Stimulated activated CD4-positive, alpha-beta T cell treated with anti-CD3 and anti-CD28 coated beads, Interleukin-2, amount 100 ng/mL, for 48 hours (primary cell): ENCODE results near the gene PSD4.
A peak's percentile ranks its signal among the peaks of the same experiment; 100 is the strongest.

Experiments used
- DNase-seq, 2 donors: peaks; one replicate each; pipeline ENCODE4 v3.0.0-alpha.2; 2020

Gene PSD4

DNA sequence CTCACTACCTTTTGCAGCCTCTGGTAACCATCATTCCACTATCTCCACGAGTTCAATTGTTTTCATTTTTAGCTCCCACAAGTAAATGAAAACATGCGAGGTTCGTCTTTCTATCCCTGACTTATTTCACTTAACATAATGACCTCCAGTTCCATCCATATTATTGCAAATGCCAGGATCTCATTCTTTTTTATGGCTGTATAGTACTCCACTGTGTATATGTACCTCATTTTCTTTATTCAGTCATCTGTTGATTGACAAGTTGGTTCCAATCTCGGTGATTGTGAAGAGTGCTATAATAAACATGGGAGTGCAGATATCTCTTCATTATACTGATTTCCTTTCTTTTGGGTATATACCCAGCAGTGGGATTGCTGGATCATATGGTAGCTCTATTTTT is 29.5 kb upstream of the PSD4 start:
- no peak for DNase-seq

DNA sequence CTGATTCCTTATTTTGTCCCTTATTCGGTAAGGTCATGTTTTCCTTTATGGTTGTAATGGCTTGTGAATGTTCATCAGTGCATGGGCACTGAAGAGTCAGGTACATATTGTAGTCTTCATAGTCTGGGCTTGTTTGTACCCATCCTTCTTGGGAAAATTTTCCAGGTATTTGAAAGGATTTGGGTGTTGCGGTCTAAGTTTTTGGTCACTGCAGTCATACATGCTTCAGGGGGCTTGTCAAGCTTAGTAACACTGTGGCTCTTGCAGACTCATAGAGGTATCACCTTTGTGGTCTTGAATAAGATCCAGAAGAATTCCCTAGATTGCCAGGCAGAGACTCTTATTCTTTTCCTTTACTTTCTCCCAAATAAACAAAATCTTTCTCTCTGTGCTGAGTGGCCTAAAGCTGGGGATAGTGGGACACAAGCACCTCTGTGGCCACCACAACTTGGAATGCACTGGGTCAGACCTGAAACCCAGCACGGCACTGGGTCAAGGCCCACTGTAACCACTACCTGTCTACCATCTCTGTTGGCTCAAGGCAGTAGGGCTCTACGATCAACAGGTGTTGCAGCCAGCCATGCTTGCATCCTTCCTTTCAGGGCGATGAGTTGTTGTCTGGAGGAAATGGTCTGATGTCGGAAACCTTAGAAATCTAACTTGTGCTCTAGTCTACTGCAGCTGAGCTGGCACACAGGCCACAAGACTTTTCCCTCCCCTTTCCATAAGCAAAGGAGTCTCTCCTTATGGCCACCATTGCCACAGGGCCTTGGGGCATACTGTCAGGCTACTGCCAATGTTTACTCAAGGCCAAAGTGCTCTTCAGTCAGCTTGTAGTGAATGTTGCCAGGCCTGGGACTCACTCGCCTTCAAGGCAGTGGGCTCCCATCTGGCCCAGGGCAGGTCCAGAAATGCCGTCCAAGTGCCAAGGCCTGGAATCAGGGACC is 24.9 kb upstream of the PSD4 start:
- no peak for DNase-seq

DNA sequence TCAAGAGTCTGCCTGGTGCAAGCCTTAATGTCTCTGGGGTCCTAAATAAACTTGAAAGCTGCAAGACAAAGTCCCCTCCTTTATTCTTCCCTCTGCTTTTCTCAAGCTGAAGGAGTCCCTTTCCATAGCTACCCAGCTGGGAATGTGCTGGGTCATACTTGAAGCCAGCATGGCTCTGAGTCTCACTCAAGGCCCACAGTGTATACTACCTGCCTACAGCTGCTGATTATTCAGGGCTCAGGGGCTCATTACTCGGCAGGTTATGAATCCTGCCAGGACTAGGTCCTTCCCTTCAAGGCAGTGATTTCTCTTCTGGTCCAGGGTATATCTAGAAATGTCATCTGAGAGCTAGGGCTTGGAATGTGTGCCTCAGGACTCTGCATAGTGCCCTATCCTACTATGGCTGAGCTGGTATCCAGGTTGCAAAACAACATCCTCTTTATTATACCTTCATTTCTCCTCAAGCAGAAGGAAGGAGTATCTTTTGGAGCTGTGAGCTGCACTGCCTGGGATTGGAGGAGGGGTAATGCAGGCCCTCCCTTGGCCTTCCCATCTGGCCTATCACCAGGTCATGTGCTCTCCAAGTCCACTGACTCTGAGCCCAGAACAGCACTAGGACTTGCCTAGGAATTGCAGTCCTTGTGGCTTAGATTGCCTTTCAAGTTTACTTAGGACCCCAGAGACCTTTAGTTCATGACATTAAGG is 24.1 kb upstream of the PSD4 start:
- DNase-seq = no peak

DNA sequence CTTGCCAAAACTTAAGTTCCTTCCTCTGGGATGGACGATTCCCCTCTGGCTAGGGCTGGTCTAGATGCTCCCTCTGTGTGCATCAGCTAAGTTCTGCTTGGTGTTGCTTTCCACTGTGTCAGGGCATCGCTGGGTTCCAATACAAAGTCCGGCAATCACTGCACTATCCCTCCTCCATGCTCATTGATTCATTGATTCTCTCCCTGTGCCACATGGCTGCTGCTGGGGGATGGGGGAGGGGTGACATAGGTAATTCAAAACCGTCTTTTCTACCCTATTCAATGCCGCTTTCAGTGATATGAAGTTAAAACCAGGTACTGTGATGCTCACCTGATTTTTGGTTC is 23.5 kb upstream of the PSD4 start:
- DNase-seq = no peak

DNA sequence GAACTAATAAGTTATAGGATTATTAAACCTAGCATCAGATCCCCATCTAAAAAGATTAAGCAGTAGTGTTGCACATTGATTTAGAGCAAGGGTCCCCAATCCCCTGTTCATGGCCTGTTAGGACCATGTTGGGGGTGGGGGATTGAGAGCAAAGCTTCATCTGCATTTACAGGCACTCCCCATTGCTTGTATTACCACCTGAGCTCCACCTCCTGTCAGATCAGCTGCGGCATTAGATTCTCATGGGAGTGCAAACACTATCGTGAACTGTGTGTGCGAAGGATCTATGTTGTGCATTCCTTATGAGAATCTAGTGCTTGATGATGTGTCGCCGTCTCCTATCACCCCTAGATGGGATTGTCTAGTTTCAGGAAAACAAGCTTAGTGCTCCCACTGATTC is 18.4 kb upstream of the PSD4 start:
- no peak for DNase-seq

DNA sequence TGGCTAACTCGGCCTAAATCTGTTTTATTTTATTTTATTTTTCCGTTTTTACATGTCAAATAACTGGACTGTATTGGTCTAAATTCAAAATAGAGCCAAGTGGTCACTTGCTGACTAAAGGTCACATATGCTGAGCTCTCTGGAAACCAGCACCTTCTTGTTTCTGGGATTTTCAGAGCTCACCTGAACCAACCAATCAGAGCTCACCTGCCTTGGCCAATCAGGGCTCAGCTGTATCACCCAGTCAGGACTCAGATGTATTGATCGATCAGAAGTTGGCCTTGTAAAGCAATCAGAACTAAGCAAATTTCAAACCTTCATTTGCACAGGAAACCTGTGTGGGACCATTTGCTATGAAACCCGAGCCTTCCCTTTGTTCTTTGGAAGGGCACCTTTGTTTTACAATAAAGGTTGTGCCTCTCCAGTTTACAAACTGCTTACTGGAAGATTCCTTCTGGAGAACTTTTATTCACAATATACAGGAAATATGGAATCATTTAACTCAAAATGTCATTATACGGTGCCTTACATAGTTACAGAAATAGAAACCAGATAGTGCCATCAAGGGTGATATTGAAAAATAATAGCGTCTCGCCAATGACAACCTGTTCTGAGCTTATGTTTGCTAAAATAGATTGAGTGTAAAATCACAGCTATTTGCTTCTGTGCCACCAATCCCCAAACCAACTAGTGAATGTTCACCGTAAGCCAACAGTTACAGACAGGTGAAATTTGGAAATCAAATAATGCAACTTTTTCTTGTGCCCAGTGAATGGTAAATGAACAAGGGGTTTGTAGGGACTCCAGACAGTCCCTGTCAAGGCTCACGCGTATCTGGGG is 17.3 kb upstream of the PSD4 start:
- DNase-seq = no peak

DNA sequence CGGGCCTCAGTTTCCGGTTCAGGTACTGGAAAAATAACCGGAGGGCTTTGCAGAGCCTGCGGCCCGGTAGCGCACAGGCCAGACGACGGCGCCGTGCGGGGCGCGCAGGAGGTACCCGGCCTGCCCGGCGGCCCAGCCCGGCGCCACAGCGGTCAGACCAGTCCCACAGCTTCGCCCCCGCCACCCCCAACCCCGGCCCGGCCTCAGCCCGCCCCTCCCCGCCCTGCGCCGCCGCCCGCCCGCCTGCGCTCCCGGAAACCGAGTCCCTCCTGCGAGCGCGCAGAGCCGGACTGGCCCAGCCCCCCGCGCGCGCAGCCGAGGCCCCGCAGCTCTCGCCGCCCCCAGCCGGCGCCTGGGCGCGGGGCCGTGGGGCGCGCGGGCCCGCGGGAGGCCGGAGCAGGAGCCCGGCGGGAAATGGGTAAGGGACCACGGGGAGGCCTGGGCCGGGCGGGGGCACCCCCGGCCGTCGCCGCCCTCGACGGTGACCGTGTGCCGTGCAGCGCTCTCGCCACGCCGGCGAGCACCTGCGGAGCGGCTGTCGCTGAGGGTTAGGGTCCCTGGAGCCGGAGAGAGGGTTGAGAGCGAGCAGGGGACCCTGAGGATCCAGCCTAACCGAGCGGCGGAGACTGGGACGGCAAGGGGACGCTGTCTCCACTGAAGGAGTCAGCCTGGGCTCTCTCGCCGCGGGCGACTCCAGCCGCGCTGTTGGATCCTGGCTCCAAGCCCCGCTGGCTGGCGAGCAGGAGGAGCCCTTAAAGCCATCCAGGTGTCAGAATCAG is 16.5 kb upstream of the PSD4 start:
- peak in 1 of 2 donors; percentile 45 for DNase-seq

DNA sequence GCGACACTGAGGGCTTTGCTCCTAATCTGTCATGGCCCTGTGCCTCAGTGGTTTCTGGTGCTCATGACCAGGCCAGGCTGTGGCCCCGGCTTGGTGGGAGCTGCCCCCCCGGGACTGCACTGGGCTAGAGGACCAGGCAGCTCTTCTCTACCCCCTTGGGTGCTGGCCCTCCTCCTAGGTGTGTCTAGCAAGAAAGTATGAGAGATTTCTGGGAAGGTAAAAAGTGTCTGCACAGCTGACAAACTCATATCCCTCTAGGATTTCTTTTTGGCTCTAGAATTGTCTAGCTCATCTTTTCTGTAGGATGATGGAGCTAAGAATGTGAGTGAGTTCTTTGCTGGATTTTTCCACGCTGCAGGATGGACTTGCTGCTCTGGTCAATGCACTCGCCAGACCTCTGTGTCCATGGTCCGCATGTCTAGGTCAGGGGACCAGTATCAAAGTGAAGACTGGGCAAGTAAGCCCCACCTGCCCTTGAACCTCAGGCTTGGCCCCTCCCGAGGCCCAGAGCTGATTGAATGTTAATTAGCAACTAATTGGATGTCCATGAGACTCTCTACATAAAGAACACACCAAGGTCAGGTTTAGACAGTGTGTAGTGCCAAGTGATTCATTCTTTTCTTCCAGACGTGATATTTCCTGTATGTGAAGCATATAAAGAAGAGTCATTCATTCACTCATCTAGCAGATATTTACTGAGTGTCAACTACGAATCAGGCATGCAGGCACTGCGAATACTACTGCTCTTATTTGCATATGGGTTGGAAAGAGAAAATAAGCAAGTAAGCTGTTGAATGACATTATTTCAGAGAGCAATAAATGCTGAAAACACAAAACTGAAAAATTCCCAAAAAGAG is 15.6 kb upstream of the PSD4 start:
- no peak for DNase-seq

DNA sequence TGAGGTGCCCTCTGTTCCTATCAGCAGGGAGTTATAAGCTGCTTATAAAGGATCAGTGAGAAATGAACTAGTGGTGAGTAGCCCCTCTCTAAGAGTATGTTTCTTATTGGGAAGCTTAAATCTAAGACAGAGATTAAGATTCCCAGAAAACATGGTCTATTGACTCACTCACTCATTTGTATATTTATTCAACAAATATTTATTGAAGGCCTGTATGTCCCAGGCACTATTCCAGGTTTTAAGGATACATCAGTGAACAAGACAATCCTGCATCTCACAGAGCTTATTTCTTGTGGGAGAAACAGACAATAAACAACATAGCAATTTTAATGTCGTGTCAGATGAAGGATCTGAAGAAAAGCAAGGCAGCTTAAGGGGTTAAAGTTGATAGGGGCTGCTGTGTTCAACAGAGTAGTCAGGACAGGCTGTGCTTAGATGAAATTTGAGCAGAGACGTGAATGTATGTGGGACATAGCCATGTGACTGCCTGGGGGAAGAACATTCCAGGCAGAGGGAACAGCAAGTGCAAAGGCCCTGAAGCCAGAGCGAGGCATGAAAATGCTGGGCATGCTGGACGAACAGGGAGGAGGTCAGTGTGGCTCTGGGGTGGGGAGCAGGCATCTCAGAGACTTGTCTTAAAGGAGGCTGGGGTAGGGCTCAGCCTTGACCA is 14.8 kb upstream of the PSD4 start:
- no peak for DNase-seq

DNA sequence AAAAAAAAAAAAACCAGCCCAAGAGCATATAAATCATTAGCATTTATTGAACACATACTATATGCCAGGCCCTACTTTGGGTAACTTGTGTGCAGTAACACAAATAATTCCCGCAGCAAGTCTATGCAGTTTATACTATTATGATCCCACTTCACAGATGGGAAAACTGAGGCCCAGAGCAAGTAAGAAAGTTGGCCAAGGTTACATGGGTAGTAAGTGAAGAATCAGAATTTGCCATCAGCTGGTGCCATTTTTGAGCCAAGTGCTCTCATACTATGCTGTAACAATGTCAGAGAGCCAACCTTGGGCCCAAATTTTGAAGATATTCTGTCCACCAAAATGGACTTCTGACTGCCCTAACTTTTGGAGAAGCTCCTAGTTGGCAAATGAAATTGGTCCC is 13.5 kb upstream of the PSD4 start:
- no peak for DNase-seq

DNA sequence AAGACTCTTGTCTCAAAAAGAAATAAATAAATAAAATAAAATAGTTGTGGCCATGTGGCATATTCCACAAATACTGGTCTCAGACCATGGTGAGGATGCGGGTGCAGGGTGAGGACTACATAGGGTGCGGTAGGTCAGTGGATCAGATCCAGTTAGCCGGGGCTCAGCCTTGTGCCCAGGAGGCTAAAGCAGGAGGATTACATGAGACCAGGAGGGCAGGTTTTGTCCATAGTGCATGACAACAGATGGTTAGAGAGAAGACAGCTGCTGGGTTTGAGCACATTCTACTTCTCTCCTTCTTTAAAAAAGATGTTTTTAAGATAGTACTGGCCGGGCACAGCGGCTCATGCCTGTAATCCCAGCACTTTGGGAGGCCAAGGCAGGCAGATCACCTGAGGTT is 12.8 kb upstream of the PSD4 start:
- no peak for DNase-seq

DNA sequence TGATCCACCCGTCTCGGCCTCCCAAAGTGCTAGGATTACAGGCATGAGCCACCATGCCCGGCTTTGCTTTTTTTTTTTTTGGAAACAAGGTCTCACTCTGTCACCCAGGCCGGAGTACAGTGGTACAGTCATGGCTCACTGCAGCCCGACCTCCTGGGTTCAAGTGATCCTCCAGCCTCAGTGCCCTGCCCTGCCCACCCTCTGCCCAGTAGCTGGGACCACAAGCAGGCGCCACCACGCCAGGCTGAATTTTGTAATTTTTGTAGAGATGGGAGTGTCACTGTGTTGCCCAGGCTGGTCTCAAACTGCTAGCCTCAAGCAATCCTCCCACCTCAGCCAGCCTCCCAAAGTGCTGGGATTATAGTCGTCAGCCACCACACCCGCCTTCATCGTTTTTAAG is 11.6 kb upstream of the PSD4 start:
- no peak for DNase-seq

DNA sequence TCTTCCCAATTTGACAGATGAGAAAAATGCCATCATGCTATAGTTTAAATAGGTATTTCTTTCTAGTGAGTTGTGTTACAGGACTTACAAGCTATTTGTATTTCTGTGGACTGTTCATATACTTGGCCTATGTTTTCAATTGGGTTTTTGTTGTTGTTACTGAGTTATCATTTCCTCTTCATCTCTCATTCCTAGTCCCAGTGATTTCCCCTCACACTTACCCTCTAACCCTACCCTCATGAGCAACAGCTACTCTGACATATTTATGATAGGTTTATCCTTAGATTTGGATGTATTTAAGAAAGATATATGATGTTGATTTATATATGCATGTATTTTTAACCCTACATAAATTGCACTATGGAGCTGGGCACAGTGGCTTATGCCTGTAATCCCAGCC is 10.9 kb upstream of the PSD4 start:
- DNase-seq = no peak

DNA sequence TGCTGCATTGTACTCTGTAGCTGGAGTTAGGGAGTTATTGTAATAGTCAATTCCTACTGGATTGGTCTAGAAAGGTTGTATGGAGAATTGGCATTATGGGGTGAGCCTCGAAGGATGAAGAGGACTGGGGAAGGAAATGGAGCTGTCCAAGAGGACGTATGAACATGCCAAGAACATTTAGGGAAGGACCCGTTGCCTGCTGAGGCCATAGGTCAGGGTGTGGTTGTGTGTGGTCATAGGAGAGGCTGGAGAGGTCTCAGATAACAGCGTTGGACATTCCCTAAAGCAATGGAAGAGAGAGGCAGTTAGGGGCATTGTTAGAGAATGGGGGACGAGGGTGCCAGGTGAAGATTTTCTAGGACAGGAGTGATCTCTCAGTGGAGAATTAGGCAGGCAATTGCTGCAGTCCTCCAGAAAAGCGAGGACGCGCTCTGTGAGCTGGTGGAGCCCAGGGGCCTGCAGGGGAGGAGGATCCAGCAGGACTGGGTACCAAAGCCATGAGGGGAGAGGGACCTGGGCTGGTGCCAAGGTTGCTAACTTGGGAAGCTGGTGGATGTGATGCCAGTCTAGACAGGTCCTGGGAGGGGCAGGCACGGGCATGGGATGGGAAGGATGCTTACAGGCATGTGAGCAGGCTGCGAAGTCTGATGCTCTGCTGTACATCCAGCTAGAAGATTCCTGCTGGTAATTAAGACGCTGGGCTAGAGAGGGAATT is 9.4 kb upstream of the PSD4 start:
- no peak for DNase-seq

DNA sequence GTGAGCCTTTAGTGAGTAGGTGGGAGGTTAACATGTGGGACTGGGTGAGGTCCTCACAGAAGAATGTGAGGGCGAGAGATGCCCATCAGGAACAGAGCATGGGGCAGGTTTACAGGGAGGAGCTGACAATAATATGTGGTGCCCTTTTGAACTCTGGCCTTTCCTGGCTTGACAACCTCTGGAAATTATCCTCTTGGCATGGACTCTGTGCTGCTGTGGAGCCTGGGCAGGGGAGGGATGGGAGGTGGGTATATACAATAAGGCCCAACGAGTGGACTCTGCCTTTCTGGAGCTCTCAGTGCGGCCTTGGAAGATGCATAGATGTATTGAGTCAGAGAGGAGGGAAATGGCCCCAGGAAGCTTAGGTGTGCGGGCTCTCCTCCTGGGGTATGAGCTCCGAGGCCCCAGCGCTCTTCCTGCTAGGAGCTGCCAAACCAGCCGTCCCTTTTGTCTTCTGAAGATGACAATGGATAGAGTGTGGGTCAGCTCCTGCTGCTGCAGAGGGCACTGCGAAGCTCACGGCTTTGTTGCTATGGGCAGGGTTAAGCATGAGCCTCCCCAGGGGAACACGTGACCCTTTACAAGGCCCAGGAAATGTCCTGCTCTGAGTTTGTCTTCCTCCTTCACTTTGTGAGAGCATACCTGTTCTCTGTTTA is 8.7 kb upstream of the PSD4 start:
- no peak for DNase-seq

DNA sequence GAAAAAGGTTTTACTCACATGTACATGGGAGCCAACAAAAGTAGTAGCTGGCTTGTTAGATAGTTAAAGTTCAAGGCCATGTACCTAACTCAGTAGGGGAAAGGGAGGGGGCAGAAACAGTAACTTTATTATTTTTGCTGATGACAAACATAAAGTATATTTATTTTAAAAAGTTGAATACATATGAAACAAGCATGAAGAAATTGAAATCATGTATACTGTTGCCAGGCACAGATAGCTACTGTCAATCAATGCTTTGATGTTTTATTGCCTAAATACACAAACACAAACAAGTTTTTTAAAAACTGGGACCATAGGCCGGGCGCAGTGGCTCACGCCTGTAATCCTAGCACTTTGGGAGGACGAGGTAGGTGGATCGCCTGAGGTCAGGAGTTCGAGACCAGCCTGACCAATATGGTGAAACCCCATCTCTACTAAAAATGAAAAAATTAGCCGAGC is 7.6 kb upstream of the PSD4 start:
- DNase-seq = no peak

DNA sequence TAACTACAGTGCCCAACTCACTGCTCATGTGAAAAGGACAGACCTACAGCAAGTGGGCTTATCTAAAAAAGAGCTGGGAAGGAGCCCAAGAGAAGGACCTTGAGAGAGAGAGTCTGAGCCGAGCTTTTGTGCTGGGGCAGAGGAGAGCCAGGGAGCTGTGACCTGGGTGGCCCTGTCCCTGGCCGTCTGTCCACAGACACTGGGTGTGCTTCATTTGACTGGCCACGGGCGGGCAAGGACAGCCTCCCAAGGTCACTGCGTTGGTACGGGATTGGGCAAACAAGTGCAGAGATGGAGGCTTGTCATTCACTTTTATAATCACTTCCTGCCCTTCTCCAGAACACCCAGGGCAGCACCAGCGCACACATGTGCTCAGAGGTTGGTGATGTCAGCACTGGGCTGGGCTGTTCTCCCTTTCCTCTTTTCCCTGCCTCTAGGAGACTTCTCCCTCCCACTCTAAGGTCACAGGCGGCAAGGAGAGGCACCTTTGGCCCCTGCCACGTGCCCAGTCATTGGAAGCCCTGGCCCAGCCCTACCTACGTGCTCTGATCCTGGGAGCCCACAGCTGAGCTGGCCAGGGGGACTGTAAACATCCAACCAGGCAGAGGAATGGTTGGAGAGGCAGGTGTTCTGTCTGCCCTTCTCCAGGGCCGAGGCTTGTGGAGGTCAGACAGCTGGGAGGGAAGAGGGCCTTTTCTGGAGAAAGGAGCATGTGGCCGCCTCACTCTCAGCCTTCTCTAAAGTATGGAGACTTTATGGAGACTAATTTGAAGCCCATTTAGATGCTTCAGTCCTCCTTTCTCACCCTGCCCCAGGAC is 6.4 kb upstream of the PSD4 start:
- DNase-seq = no peak

DNA sequence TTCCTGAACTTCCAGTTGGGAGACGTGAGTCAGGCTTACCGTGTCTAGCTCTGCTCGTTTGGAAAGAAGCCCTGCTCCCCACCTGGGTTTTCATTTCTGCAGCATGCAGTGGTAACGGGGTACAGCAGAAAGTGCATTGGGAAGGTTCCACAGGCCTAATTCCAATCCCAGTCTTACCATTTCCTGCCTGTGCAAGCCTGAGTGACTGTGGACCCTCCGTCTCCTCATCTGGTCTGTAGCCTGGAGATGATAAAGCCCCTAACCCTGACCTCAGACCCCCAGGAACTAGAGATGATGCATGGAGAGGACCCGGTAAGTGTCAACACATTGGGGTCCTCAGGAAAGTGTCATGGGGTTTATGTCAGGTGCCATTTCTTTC is 5.8 kb upstream of the PSD4 start:
- no peak for DNase-seq

DNA sequence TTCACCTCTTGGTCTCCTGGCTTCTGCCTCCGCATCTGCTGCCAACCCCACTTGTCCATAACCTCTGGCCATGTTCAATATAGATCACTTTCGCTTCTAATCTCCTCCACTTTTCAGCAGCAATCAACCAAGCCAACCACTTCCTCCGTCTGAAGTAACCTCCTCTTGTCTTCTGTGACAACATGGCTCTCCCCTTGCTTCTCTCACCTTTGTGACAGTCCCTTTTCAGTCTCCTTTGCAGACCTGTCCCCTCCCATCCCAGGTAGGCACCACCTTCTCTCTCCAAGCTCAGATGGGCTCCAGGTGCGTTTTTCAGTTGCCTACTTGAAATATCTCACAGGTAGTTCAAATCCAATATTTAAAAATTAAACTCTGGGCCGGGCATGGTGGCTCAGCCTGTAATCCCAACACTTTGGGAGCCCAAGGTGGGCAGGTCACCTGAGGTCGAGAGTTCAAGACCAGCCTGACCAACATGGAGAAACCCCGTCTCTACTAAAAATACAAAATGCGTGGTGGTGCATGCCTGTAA is 4.7 kb upstream of the PSD4 start:
- no peak for DNase-seq
